ENCODE results near the gene FAM107B.

The FAM107B gene

GRCh38 chr10:14812271-14812670 is 37.6 kb upstream of the FAM107B start:
- no peak overlapping the region for H3K27ac ChIP-seq
- no peak for TF ChIP-seq ZFX (IDR thresholded peaks at IDR 0.05)
- no peak for TF ChIP-seq CTCF (conservative IDR thresholded peaks at IDR 0.05)

DNA sequence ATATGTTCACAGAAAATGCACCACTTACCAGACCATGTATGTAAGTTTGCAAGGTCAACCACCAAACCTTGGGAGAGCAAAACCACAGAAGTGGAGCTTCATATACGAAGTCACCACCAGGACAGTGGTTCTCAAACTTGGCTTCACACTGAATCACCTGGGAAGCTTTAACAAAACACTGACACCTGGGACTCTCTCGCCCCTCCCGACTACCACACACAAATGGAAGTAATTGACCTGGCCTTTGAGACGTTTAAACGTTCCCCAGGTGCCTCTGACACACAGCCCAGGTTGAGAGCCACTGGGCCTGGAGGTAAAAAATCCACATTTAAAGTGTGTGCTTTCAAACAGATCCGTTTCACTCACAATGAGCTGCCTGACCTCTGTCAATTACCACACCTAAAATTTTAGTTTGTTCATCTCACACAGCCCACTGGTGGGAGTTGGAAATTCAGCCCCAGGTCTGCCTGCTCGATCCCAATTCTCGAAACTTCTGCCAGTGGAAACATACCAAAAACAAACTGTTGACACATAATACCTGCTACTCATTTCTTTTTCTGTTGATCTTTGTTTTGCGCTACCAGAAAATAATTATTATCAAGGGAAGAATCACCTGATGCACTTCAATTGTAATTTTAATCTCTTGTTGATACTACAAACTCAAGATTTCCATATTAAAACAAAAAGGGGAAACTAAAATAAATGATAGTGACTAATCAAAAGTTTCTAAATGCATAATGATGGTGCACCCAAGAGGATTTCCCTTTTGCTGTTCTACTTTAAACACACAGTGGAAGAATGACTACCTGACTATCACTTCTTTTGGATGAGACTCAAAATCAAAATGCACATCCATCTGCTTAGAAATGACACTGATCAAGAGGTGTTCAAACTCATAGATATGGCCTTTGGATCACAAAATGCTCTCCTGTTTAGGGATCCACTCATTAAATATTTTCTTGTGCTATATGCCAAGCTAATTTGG is 36.6 kb upstream of the FAM107B start:
- no peak overlapping the region for H3K27ac ChIP-seq
- TF ChIP-seq CTCF (conservative IDR thresholded peaks at IDR 0.05) (no peak; the same call in 1 of the 2 replicates), ZFX (IDR thresholded peaks at IDR 0.05) (no peak)

DNA sequence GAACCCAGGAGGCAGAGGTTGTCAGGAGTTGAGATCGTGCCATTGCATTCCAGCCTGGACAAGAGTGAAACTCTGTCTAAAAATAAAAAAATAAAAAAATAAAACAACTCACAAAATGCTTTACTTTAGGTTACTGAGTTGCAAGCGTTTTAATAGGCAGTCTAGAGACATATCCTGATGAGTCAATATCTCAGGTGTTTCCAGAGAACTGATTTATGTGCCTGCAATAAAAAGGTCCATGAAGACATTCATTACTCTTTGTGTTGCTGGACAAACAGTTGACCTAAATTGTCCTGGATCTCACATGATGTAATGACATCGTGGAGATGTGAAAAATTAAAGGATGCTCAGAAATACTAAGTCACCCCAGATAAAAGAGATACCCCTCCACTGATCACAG is 31.6 kb upstream of the FAM107B start:
- no peak overlapping the region for H3K27ac ChIP-seq
- TF ChIP-seq ZFX (IDR thresholded peaks at IDR 0.05) (no peak), CTCF (conservative IDR thresholded peaks at IDR 0.05) (no peak)

DNA sequence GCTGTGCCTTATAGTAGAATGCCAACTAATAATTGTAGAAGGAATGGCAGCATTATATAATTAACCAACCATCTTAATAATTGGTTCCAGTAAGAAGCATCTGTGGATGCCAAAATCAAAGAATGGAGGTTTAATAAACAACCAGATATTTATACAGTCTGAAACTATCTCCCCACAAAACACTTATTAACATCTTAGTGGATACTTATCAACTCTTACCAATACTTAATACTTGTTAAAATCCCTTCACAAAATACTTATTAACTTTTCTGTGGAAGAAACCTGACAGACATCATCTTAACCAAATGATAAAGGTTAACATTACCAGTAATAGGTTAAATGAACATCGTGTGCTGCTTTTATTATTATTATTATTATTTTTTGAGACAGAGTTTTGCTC is 29.1 kb upstream of the FAM107B start:
- TF ChIP-seq ZFX (IDR thresholded peaks at IDR 0.05) (no peak), CTCF (conservative IDR thresholded peaks at IDR 0.05) (no peak)
- H3K27ac ChIP-seq, result no peak overlapping the region

GRCh38 chr10:14801723-14802122 is 27.0 kb upstream of the FAM107B start:
- H3K27ac ChIP-seq, result no peak overlapping the region
- no peak for TF ChIP-seq CTCF (conservative IDR thresholded peaks at IDR 0.05)
- TF ChIP-seq ZFX (IDR thresholded peaks at IDR 0.05), result no peak

- no peak for TF ChIP-seq ZFX (IDR thresholded peaks at IDR 0.05)
- no peak for TF ChIP-seq CTCF (conservative IDR thresholded peaks at IDR 0.05)
- H3K27ac ChIP-seq, result no peak overlapping the region
Measured at GRCh38 chr10:14800397-14800796, 25.7 kb upstream of the FAM107B start.

- TF ChIP-seq ZFX (IDR thresholded peaks at IDR 0.05), result no peak
- no peak for TF ChIP-seq CTCF (conservative IDR thresholded peaks at IDR 0.05)
- H3K27ac ChIP-seq, result no peak overlapping the region
Measured at GRCh38 chr10:14798636-14799035, 23.9 kb upstream of the FAM107B start.
